Prostate gland (tissue), 2 donors: ENCODE measurements around the gene CRIP2. TPM values are rescaled to one million over a fixed set of nuclear protein-coding genes. Genes with fewer than 3 reads are reported as not detected.

Experiments
- DNase-seq: peaks from one replicate; pipeline ENCODE4 v3.0.0-alpha.2; 2019; ENCODE audit warnings: low spot score
- H3K27ac ChIP-seq, 2 donors: fragments of 200-600 bp; sonication (generic); 2 replicates each; pipeline ENCODE4 v1.5.1; 2017 to 2019
- H3K27me3 ChIP-seq: fragments of 200-600 bp; sonication (generic); replicated peaks from 2 replicates; pipeline ENCODE4 v1.5.1; 2019; ENCODE audit not compliant: insufficient read depth
- H3K36me3 ChIP-seq, 2 donors: fragments of 200-600 bp; sonication (generic); 1 replicate in 1 of 2; 2 replicates in 1 of 2; pipeline versions ENCODE4 v1.5.1 to v1.8.1; 2017 to 2019
- H3K4me1 ChIP-seq: fragments of 200-600 bp; sonication (generic); replicated peaks from 2 replicates; pipeline ENCODE4 v1.5.1; 2019
- H3K4me3 ChIP-seq, 2 donors: fragments of 200-600 bp; sonication (generic); 2 replicates each; pipeline ENCODE4 v1.5.1; 2017 to 2019
- H3K9me3 ChIP-seq: fragments of 200-600 bp; sonication (generic); 2 replicates; pipeline ENCODE4 v1.5.1; 2017
- POLR2A ChIP-seq: fragments of 450-650 bp; IDR thresholded peaks from one replicate; pipeline ENCODE4 v1.6.1; 2016; ENCODE audit warnings: antibody characterized with exemption, mild to moderate bottlenecking
- POLR2AphosphoS5 ChIP-seq: sonication (generic); formaldehyde crosslinking; IDR thresholded peaks from one replicate; pipeline ENCODE4 v1.6.1; 2017; ENCODE audit warnings: antibody characterized with exemption
- WGBS: methylation state at CpG from one replicate; pipeline ENCODE4 v1.1.5; 2018; 5-methylcytosine and 5-hydroxymethylcytosine counted together
- intact Hi-C: fragments of 100-400 bp; cut with DNase I; formaldehyde crosslinking; loops from one replicate; pipeline ENCODE4 v1.14.2; 2022
- total RNA-seq, 2 donors: library from RNA; depleted of rRNA; stranded (reverse); fragments of >200 nt; gene quantifications; one replicate each; pipeline ENCODE4 v1.1.0, GENCODE V29; 2016
- TF ChIP-seq, protein P1 (sequence below), 4 experiments: fragments of 200-600 bp in 2 of 4; fragments of 450-650 bp in 2 of 4; sonication (generic) in 2 of 4; IDR thresholded peaks; 1 replicate in 3 of 4; 2 replicates in 1 of 4; pipeline ENCODE4 v1.5.1; 2016 to 2019; ENCODE audit warnings: antibody characterized with exemption in 4 of 4, mild to moderate bottlenecking in 2 of 4, moderate library complexity in 2 of 4

Gene CRIP2
- total RNA-seq, 2 donors from 2014 or later = 86.7 to 134 TPM

DNA sequence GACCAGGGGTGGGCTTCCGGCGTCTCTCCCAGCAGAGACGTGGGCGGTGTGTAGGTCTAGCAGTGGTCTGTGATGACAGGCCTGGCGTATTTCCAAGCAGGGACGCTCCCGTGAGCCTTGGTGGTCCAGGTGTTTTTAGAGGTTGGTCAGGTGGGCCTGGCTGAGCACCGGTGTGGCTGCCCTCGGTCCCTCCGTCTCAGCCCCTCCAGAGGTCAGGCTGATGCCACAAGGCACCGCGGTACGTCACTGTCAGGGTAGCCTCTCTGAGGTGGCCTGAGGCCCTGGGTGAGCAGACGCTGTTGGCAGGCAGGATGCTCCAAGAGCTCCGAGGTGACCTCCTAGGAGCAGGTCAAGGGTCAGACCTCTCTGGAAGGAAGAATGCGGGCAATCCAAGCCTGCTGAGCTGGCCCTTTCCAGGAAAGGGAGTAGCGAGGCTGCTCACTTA is 41.4 kb upstream of the CRIP2 start:
- no peaks in the 10 kb centered on the region for H3K27me3 ChIP-seq
- no peak overlapping the region for H3K27ac ChIP-seq
- H3K9me3 ChIP-seq = no peaks in the 10 kb centered on the region
- 90% methylated on average over 17 of the region's 17 CpGs for WGBS
- no peak for TF ChIP-seq POLR2A
- TF ChIP-seq, protein P1, sequence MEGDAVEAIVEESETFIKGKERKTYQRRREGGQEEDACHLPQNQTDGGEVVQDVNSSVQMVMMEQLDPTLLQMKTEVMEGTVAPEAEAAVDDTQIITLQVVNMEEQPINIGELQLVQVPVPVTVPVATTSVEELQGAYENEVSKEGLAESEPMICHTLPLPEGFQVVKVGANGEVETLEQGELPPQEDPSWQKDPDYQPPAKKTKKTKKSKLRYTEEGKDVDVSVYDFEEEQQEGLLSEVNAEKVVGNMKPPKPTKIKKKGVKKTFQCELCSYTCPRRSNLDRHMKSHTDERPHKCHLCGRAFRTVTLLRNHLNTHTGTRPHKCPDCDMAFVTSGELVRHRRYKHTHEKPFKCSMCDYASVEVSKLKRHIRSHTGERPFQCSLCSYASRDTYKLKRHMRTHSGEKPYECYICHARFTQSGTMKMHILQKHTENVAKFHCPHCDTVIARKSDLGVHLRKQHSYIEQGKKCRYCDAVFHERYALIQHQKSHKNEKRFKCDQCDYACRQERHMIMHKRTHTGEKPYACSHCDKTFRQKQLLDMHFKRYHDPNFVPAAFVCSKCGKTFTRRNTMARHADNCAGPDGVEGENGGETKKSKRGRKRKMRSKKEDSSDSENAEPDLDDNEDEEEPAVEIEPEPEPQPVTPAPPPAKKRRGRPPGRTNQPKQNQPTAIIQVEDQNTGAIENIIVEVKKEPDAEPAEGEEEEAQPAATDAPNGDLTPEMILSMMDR (IDR thresholded peaks at IDR 0.05) = no peak
- TF ChIP-seq POLR2AphosphoS5 = no peak
- no peak overlapping the region for H3K4me3 ChIP-seq
- no peaks in the 10 kb centered on the region for H3K36me3 ChIP-seq
- no peaks in the 10 kb centered on the region for H3K4me1 ChIP-seq
- no peak for DNase-seq
- intact Hi-C loops = no loop called here

DNA sequence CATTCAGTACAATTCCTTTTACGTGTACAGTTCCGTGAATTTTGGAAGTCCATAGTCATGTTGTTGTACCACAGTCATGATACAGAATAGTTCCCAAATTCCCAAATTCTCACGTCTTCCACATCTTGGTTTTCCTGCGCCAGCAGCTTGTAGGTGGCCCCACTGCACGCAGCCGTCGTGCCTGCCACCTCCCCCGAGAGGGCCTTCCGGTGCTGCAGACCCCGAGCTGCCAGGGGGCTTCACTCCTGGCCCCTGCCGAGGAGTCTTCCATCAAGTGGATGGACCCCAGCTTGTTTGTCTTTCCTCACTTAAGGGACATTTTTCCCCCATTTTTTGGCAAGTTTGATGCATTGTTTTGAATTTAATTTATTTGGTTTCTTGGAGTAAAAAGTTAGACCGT is 38.2 kb upstream of the CRIP2 start:
- Histone ChIP-seq H3K27me3 (no peaks in the 10 kb centered on the region), H3K9me3 (no peaks in the 10 kb centered on the region), H3K27ac (no peak overlapping the region), H3K4me3 (no peak overlapping the region), H3K36me3 (no peaks in the 10 kb centered on the region), H3K4me1 (no peaks in the 10 kb centered on the region)
- WGBS = 86% methylated on average over 12 of the region's 12 CpGs
- TF ChIP-seq POLR2A (no peak), POLR2AphosphoS5 (no peak)
- TF ChIP-seq, protein P1 (IDR thresholded peaks at IDR 0.05) = no peak
- intact Hi-C loops = no loop called here
- no peak for DNase-seq

DNA sequence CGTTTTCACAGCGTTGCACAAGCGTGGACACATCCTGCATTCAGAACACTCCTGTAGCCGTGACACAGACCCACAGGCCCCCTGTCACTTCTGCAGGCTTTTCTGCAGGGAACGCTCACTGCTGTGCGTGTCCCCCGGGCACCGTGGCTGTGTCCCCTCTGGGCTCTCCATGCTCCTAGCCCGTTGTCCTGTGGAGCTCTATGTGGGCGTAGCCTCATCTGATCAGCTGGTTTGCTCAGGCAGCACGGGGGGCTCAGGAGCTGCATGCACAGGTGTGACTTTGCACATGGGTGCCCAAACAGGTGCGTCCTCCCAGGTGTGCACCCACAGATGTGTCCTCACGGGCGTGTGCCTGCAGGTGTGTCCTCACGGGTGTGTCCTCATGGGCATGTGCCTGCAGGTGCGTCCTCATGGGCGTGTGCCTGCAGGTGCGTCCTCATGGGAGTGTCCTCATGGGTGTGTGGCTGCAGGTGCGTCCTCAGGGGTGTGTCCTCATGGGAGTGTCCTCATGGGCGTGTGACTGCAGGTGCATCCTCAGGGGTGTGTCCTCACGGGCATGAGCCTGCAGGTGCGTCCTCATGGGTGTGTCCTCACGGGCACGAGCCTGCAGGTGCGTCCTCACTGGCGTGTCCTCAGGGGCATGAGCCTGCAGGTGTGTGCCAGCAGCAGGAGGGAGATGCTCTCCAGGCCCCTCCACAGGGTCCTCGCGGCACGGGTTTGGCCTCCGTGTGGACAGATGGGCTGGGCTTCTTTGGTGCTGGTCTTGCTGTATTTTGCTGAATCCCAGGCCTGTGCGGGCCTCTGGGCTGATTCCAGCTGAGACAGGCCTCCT is 37.5 kb upstream of the CRIP2 start:
- Histone ChIP-seq H3K27ac (no peak overlapping the region), H3K36me3 (no peaks in the 10 kb centered on the region), H3K27me3 (no peaks in the 10 kb centered on the region), H3K4me1 (no peaks in the 10 kb centered on the region), H3K9me3 (no peaks in the 10 kb centered on the region), H3K4me3 (no peak overlapping the region)
- intact Hi-C loops = no loop called here
- TF ChIP-seq, protein P1 (IDR thresholded peaks at IDR 0.05) = no peak
- TF ChIP-seq POLR2AphosphoS5 = no peak
- TF ChIP-seq POLR2A = no peak
- DNase-seq = no peak
- 77% methylated on average over 18 of the region's 31 CpGs for WGBS

DNA sequence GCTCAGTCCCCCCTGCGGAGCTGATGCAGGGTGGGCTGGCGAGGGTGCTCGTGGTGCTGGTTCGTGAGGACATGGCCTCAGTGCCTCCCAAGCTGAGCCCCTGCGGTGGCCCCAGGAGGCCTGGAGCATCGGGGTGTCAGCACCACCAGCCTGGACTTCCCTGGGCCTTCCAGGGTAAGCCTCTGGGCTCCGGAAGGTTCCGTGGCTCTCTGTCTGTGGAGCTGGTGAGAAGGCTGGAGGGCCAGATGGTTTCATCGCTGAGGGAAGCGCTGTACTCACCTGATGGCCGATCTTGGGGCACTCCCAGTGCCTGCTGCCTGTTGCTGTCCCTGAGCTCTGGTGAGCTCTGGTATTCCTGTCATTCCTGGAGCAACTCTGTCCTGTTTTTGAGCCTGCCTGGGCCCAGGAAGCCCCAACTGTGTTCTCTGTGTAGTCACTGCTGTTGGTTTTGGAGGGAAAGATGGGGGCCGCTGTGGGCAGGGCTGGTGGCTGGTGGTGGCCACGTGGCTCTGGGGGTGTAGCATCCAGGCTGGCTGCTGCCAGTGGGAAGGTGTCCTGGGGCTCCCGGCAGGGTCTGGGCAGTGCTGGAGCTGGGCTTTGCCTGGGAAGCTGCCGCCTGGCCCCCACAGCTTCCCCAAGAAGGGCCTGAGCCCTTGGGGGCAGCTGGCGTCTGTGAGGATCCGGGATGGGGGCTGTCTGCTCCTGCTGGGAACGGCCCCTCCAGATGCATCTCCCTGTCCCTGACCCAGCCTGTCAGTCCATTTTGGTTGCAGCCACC is 36.7 kb upstream of the CRIP2 start:
- 94% methylated on average over 16 of the region's 18 CpGs for WGBS
- H3K9me3 ChIP-seq = no peaks in the 10 kb centered on the region
- H3K4me1 ChIP-seq = no peaks in the 10 kb centered on the region
- no peak for DNase-seq
- no peak overlapping the region for H3K4me3 ChIP-seq
- TF ChIP-seq, protein P1 (IDR thresholded peaks at IDR 0.05) = no peak
- TF ChIP-seq POLR2A = no peak
- TF ChIP-seq POLR2AphosphoS5 = no peak
- no peaks in the 10 kb centered on the region for H3K36me3 ChIP-seq
- intact Hi-C loops = no loop called here
- H3K27me3 ChIP-seq = no peaks in the 10 kb centered on the region
- no peak overlapping the region for H3K27ac ChIP-seq
